NK-92 (cell line): ENCODE measurements around the gene DISC1.
"Not testable (repeated sequence)": the region's sequence is repeated elsewhere in the genome, so short reads cannot be mapped to it uniquely, and the experiment has no call there.

Experiments
- DNase-seq: peaks from one replicate; lab custom pipeline; 2025; ENCODE audit not compliant: unreplicated experiment; lab: John Stamatoyannopoulos, UW

The DISC1 gene

GRCh38 chr1:231626535-231626950, at the start of gene DISC1:
Gene DISC1, plus strand, starts transcription at chr1:231626790. Its CDS starts 78 bp downstream, at chr1:231626868.
- no peak for DNase-seq

DNA sequence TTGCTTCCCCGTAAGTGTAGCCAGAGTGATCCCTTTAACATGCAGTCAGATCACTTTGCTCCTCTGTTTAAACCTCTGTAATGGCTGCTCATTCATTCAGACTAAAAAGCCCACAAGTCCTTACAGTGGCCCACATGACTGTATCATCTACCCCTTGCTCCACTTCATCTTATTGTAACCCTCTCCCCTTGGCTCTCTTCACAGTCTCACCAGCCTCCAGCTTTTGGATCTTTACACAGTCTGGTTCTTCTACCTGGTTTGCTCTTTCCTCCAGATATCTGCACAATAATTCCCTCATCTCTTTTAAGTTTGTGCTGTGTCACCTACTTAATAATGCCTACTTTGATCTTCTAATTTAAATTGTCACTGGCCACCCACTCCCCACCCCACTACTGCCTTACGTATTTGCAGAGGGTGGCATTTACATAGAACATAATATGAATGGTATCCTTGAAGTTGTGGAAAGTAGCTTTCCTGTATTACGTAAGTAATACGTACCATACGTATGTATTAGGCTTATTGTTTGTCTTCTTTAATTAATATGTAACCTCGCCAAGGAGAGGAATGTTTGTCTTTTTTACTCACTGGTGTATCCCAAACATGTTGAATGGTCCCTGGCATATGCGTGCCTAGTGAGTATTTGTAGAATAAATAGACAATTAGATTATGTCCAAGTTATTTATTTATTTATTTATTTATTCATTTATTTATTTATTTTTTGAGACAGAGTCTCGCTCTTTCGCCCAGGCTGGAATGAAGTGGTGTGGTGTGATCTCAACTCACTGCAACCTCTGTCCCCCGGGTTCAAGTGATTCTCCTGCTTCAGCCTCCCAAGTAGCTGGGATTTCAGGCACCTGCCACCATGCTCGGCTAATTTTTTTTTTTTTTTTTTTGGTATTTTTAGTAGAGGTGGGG, 49.5 kb upstream of the DISC1 start:
- DNase-seq: no peak

GRCh38 chr1:231580874-231581273, 45.7 kb upstream of the DISC1 start:
- no peak for DNase-seq

- DNase-seq: no peak
Measured at GRCh38 chr1:231581859-231582258, 44.7 kb upstream of the DISC1 start.

- no peak for DNase-seq
Measured at GRCh38 chr1:231583376-231583775, 43.2 kb upstream of the DISC1 start.

GRCh38 chr1:231584117-231584516, 42.5 kb upstream of the DISC1 start:
- DNase-seq: no peak

- no peak for DNase-seq
Measured at GRCh38 chr1:231584921-231585320, 41.7 kb upstream of the DISC1 start.

DNA sequence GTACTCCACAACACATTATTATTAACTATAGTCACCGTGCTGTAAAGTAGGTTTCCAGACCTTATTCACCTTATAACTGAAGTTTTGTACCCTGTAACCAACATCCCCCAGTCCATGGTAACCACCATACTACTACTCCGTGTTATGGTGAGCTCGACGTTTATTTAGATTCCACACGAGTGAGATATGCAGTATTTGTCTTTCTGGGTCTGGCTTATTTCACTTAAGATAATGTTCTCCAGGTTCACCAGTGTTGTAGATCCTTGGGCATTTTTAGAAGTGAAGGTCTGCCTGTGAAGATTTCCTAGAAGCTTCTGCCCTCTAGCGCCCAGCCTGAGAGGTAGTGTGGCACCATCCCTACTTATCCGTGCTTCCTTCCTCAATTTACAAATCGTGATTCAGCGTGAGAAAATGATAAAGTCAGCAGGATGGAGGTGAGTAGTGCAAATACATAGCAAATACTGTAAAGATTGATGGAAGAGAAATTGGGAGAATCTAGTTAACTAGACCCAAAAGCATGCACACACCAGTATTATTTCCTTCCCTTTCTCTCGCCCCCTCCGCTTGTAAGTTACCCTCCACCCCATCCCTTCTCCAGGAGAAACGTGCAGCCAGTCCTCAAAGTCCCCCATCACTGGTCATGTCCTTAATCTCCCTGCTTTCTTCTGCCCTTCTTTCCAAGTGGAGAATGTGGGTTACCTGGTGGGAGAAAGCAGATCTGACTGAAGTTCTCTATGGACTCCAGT, 36.0 kb upstream of the DISC1 start:
- no peak for DNase-seq

DNA sequence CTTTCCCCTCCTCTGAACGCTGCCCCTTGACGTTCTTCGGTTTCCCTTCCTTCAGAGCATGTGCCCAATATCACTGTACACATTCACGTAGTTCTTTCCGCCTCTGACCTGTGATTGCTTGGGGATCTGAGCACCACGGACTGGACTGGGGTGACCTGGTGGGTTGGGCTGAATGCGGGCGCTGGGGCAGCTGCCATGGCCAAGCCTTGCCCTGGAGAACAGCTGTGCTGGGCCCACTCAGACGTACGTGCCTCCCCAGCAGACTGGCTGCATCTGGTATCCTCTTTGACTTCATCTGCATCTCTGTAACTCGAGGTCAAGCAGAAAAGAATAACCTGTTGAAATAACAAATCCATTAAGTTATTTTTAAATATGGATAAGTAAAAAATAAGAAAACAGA, 35.1 kb upstream of the DISC1 start:
- no peak for DNase-seq

DNA sequence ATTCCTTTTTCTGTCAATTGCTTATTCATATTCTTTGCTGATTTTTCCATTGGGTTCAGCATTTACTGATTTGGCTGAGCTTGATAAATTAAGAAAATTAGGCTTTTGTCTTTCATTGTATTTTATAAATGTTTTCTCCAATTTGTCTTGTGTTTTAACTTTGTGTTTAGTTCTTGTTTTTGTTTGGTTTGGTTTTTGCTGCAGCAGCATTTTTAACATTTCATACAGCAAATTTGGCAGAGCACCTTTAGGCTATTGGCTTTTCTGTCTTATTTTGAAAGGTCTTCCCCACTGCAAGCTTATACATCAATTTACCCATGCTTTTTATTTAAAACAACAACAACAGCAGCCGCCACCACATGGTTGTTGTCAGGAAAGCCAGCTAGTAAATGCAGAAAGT, 33.8 kb upstream of the DISC1 start:
- no peak for DNase-seq

DNA sequence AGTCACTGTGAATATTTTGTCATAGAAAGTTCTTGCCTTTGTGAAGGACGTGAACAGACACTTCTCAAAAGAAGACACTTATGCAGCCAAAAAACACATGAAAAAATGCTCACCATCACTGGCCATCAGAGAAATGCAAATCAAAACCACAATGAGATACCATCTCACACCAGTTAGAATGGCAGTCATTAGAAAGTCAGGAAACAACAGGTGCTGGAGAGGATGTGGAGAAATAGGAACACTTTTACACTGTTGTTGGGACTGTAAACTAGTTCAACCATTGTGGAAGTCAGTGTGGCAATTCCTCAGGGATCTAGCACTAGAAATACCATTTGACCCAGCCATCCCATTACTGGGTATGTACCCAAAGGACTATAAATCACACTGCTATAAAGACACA, 33.3 kb upstream of the DISC1 start:
- not testable (repeated sequence) for DNase-seq

- DNase-seq: no peak
Measured at GRCh38 chr1:231594123-231594522, 32.5 kb upstream of the DISC1 start.

GRCh38 chr1:231594749-231595148, 31.8 kb upstream of the DISC1 start:
- DNase-seq: no peak

- no peak for DNase-seq
Measured at GRCh38 chr1:231596337-231596791, 30.2 kb upstream of the DISC1 start.

- no peak for DNase-seq
Measured at GRCh38 chr1:231597971-231598370, 28.6 kb upstream of the DISC1 start.

- no peak for DNase-seq
Measured at GRCh38 chr1:231600458-231600976, 26.1 kb upstream of the DISC1 start.

- DNase-seq: no peak
Measured at GRCh38 chr1:231601824-231602672, 24.5 kb upstream of the DISC1 start.

GRCh38 chr1:231602673-231602984, 24.0 kb upstream of the DISC1 start:
- no peak for DNase-seq

- no peak for DNase-seq
Measured at GRCh38 chr1:231603598-231604275, 22.9 kb upstream of the DISC1 start.

DNA sequence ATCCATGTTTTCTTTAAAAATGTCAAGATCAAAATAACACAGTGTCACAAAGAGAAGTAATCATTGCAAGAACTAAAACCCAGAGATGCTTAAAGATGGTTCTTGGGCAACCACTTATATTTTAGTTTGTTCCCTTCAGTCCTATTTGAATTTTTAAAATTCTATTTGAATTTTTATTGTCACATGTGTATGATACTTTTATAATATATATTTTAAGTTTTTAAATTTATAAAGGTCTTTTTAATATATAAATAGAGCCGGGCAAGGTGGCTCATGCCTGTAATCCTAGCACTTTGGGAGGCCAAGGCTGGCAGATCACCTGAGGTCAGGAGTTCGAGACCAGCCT, 22.3 kb upstream of the DISC1 start:
- DNase-seq: no peak
